Skeletal muscle tissue (tissue), 4 donors: ENCODE measurements around the gene KCND3. TPM values are rescaled to one million over a fixed set of nuclear protein-coding genes. Genes with fewer than 3 reads are reported as not detected.
A peak's percentile ranks its signal among the peaks of the same experiment; 100 is the strongest.

ENCODE experiments used
- H3K27ac ChIP-seq: one replicate; pipeline ENCODE4 v1.7.0; 2013; ENCODE audit warnings: mild to moderate bottlenecking, low read depth, low read length, inconsistent platforms
- H3K27me3 ChIP-seq, 3 donors: one replicate each; pipeline ENCODE4 v1.7.0; 2013; ENCODE audit warnings: low read length in 3 of 3; ENCODE audit not compliant: control insufficient read depth in 3 of 3, insufficient read depth in 3 of 3
- H3K36me3 ChIP-seq, 3 donors: one replicate each; pipeline ENCODE4 v1.7.0; 2013; ENCODE audit warnings: low read length in 3 of 3; ENCODE audit not compliant: control insufficient read depth in 3 of 3, insufficient read depth in 3 of 3
- H3K4me1 ChIP-seq, 3 donors: one replicate each; pipeline ENCODE4 v1.7.0; 2013; ENCODE audit warnings: low read length in 3 of 3, mild to moderate bottlenecking in 3 of 3; ENCODE audit not compliant: control insufficient read depth in 3 of 3, insufficient read depth in 3 of 3
- H3K4me3 ChIP-seq, 3 donors: one replicate each; pipeline ENCODE4 v1.7.0; 2013; ENCODE audit warnings: low read length in 3 of 3
- H3K9ac ChIP-seq, 3 donors: one replicate each; pipeline ENCODE4 v1.7.0; 2013; ENCODE audit warnings: low read length in 3 of 3, mild to moderate bottlenecking in 3 of 3, moderate library complexity in 2 of 3, low read depth in 1 of 3
- H3K9me3 ChIP-seq, 3 donors: one replicate each; pipeline ENCODE4 v1.7.0; 2013; ENCODE audit warnings: low read length in 3 of 3; ENCODE audit not compliant: control insufficient read depth in 3 of 3
- total RNA-seq: library from RNA; depleted of rRNA; stranded (reverse); fragments of >200 nt; gene quantifications from one replicate; pipeline ENCODE4 v1.2.3, GENCODE V29; 2014
- donor health status: Osteomylitis.

The KCND3 gene
- total RNA-seq, 1 donor from 2014 or later, result 1.0 TPM

DNA sequence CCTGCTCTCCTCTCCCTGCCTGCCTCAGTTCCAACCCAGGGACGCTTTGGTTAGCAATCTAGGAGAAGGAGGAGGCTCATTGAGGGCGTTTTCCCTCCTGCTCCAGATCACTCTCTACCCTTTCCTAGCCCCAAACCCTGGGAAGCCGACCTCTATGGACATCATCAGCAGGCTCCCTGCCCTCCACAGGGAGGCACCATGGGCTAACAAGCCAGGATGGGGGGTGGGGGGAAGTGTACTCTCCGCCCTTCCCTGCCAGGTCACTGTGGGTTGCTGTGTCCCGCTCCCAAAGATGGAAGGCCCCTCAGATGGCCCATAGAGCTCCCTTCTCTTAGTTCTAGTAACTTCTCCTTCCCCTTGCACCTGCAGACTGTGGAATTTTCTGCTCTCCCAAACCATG is 35.7 kb downstream of the KCND3 start:
- H3K4me3 ChIP-seq, result no peak overlapping the region
- peaks cover 26 to 70% (median 32%) of the 10 kb centered on the region in 3 donors for H3K4me1 ChIP-seq
- no peaks in the 10 kb centered on the region for H3K27me3 ChIP-seq
- H3K9ac ChIP-seq, result no peak overlapping the region
- H3K9me3 ChIP-seq, result no peaks in the 10 kb centered on the region
- peaks cover 0 to 2% (median 0%) of the 10 kb centered on the region in 3 donors for H3K36me3 ChIP-seq
- H3K27ac ChIP-seq, result no peak overlapping the region

DNA sequence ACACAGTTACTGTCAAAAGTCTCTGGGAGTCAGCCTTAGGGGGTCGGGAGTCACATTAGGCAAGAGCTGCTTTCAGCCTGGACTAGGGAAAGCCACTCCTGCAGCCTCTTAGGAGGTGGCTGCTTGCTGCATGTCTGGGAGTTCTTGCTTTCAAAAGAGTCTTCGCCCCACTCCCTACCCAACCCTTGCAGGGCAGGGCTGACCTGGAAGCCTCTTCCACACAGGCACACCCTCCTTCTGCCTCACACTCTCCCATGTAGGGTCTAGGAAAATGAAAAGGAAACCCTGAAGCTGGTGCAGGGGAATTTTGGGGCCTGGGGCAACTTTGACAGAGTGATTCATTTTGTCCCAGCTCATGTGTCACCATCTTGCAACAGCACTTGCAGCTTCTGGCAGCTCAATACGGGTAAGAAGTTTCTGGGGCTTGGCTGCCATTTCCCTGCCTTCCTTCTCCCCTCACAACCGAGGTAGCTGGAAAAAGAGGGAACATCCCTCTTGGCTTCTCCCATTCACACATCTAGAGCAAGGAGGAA is 37.3 kb downstream of the KCND3 start:
- Histone ChIP-seq H3K27ac (no peak overlapping the region), H3K4me1 (peaks cover 40 to 86% (median 45%) of the 10 kb centered on the region in 3 donors), H3K9ac (no peak overlapping the region), H3K36me3 (no peaks in the 10 kb centered on the region), H3K27me3 (no peaks in the 10 kb centered on the region), H3K9me3 (no peaks in the 10 kb centered on the region), H3K4me3 (no peak overlapping the region)

DNA sequence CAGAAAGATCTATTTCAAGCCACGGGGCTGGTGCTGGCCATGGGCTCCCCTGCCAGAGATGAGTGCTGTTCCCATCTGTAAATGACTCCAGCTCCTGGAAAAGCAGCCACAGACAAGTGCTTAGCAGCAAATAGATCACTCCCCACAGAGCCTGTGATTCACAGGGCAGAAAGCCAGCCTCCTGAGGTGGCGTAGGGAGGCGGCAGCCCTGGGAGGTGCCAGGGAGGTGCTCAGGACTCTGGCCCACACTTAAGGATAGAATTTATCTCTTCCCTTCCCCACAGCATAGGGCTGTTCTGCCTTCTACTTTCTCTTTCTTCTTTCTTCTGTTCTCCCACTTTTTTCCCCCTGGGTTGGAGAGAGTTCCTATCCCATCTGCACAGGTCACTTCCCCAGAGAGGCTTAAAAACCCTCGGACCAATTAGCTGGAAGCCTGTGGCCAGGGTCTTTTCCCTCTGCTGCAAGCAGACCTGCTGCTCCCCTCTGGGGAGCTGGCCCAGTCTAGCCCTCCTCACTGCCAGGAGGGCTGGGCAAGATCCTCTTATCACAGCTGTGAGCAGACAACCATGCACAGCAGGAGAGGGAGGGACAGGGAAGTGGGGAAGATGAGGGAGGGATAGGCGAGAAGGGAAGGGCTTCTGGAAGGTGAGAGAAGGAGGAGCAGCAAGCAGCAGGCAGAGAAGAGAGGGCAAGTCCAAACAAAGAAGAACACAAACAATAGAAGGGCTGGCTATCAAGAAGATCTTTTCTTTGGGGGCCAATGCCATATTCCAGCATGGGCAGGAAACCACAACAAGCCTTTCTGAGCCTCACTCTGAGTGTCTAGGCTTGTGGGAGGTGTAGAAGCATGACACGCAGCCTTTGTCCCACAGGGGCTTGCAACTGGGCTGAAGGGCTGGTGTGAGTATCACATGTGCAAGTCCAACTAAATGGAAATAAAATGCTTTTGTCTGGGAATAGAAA is 41.0 kb downstream of the KCND3 start:
- Histone ChIP-seq H3K27ac (peak overlapping the region; percentile 85), H3K36me3 (no peaks in the 10 kb centered on the region), H3K9ac (peak overlapping the region; percentile 38 to 82 (median 54)), H3K4me1 (peaks cover 39 to 81% (median 54%) of the 10 kb centered on the region in 3 donors), H3K27me3 (no peaks in the 10 kb centered on the region), H3K4me3 (peak overlapping the region; percentile 35 to 39 (median 38)), H3K9me3 (no peaks in the 10 kb centered on the region)

DNA sequence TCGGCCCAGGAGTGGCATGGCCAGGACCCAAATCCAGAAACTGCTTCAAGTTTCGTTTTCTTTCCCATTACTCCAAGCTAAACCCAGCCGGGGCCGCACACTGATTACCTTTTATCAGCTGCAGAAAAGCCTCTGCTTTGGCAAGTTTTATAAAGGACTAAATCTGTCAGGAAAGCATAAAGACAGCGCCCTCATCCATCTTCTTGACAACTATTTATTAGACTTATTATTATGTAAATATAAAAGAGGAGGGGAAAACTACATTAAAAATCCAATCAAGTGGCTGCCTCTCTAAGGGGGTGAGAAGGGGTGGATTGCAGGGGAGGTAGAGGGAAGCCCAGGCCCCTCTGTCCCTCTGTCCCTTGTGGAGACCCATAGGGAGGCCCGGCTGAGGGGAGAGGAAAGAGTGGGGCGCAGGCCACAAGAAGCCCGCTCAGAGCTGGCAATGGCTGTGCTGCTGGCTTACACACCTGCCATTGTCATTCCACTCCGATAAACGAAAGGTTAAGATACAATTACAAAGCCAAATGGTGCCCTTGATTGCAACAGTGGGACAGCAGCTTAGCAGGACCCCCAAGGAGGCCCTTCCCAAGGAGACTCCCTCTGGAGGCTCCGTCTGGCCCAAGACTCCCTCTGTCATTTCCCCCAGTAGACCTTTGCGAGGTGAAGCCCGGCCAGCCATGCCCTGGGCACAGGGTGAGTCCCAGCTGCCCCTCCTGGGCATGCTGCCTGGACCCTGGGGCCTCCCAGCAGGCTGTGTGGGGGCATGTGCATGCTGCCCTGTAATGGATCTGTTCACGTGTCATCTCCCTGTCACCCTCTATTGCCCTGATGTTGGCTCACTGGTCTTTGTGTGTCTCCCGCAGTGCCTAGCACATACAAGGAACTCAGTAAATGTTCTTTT is 45.4 kb downstream of the KCND3 start:
- Histone ChIP-seq H3K27me3 (peaks cover 0 to 7% (median 0%) of the 10 kb centered on the region in 3 donors), H3K4me1 (peaks cover 27 to 56% (median 47%) of the 10 kb centered on the region in 3 donors), H3K9ac (peak overlapping the region in 2 of 3 donors; percentile 27 to 76), H3K27ac (peak overlapping the region; percentile 37), H3K36me3 (no peaks in the 10 kb centered on the region), H3K4me3 (peak overlapping the region in 2 of 3 donors; percentile 24 to 54), H3K9me3 (no peaks in the 10 kb centered on the region)

DNA sequence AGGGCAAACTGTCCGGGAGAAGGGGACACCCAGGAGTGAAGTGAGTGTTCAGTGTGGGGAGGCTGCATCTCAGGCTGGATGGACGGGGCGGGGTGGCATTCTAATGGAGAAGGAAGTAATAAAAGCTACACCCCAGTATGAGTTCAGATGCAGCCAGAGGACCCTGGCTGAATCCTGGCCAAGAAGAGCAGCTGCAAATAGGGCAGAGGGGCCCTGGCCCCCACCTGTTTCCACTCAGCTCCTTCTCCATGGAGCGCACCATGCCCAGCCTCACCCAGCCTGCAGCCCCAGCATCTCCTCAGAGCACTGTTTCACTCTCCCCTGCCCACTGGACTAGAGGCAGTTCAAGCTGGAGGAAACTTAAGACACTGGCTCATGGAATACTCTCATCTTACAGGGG is 46.4 kb downstream of the KCND3 start:
- Histone ChIP-seq H3K4me3 (no peak overlapping the region), H3K9ac (peak overlapping the region in 1 of 3 donors; percentile 76), H3K9me3 (no peaks in the 10 kb centered on the region), H3K36me3 (no peaks in the 10 kb centered on the region), H3K27me3 (peaks cover 0 to 7% (median 0%) of the 10 kb centered on the region in 3 donors), H3K27ac (no peak overlapping the region), H3K4me1 (peaks cover 18 to 45% (median 37%) of the 10 kb centered on the region in 3 donors)

DNA sequence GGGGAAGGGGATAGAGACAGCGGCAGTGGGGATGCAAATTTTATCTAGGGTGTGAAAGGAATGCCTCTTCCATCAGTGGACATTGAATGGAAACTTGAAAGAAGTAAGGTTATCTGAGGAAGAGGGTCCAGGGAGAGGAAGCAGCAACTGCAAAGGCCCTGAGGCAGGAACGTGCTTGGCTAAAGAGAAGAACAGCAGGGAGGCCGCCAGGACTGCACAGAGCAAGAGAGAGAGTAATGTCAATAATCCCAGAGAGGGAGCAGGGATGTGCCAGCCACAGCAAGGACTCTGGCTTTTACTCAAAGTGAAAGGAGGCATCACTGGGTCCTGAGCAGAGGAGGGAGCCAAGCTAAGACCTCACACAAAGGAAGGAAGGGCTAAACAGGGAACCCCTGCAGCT is 50.9 kb downstream of the KCND3 start:
- Histone ChIP-seq H3K27ac (no peak overlapping the region), H3K9me3 (no peaks in the 10 kb centered on the region), H3K9ac (no peak overlapping the region), H3K4me1 (peaks cover 0 to 24% (median 9%) of the 10 kb centered on the region in 3 donors), H3K36me3 (no peaks in the 10 kb centered on the region), H3K27me3 (peaks cover 0 to 7% (median 0%) of the 10 kb centered on the region in 3 donors), H3K4me3 (no peak overlapping the region)

DNA sequence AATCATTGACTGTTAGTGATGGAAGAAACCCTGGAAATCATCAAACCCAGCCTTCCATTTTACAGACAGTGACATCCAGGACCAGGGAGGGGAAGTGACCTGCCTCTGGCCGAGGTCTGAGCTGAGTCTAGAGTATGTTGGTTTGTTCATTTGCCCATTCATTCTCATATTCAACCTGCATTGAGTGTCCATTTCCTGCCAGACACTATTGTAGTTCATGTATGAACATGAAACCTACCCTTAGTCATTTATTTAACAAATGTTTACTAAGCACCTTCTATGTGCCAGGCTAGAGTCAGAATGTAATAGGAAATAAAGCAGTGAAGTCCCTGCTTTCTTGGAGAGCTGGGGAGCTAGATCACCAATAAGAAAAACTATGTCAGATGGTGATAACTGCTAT is 51.3 kb downstream of the KCND3 start:
- H3K36me3 ChIP-seq, result no peaks in the 10 kb centered on the region
- peaks cover 0 to 20% (median 7%) of the 10 kb centered on the region in 3 donors for H3K4me1 ChIP-seq

DNA sequence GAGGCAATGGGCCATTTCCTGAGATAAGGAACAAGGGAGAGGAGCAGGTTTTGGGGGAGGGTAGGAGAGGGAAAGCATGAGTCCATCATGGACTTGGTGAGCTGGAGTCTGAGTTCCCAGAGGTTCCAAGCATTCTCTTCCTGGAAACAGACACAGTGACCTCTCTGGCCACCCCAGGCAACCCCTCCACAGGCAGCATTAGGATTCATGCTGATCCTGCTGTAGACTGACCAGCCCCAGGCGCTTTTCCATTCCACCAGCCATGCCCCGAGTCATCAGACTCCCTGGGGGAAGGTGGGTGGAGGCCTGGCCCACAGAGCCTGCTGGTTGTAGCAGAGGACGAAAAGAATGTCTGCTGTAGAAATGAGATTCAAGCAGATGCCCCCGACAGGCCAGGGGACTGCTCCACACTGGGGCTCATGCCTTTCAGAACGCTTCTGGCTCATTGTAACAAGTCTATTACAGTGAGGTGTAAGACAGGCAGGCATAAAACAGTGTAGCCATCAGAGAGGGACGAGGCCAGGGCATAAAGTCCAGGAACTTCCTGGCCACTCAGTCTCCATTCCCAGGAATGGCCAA is 52.2 kb downstream of the KCND3 start:
- Histone ChIP-seq H3K36me3 (no peaks in the 10 kb centered on the region), H3K4me1 (peaks cover 0 to 11% (median 2%) of the 10 kb centered on the region in 3 donors), H3K27me3 (peaks cover 0 to 4% (median 0%) of the 10 kb centered on the region in 3 donors), H3K4me3 (no peak overlapping the region), H3K9ac (no peak overlapping the region), H3K9me3 (no peaks in the 10 kb centered on the region), H3K27ac (no peak overlapping the region)

More for the DNA sequence above, 51.3 kb downstream of the KCND3 start:
- peaks cover 0 to 5% (median 0%) of the 10 kb centered on the region in 3 donors for H3K27me3 ChIP-seq
- no peaks in the 10 kb centered on the region for H3K9me3 ChIP-seq
- no peak overlapping the region for H3K9ac ChIP-seq
- H3K4me3 ChIP-seq, result no peak overlapping the region
- no peak overlapping the region for H3K27ac ChIP-seq

DNA sequence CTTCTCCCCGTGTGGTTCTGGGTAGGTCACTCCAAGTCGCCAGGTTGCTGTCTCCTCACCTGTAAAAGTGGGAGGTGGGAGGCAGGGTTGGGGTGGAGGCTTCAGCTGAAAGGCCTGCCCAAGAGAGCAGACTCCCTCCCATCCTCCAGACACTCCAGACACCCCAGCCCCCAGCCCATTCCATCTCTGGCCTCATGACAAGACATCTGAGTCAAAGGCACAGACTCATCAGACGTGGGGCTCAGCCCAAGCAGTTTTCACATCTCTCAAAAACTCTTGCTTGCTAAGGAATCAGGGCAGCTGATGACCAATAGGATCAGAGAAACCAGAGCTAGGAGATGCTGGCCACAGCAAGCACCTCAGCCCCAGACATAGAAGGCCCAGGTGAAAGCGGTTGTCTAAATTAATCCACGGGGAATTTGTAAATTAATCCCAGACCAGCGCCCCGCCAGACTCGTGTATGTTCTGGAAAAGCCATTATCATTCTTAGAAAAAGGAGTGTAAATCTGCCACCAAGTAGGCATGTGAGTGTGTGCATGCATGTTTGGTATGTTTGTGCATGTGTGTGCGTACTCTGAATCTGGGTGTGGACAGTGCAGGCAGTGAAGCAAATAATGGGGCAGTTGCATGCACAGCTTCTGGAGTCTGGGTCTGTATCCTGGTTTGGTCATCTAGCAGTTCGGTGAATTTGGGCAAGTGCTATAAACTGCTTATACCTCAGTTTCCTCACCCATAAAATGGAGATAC is 55.2 kb downstream of the KCND3 start:
- Histone ChIP-seq H3K9ac (no peak overlapping the region), H3K4me1 (peaks cover 0 to 10% (median 4%) of the 10 kb centered on the region in 3 donors), H3K9me3 (no peaks in the 10 kb centered on the region), H3K27me3 (no peaks in the 10 kb centered on the region), H3K36me3 (no peaks in the 10 kb centered on the region), H3K4me3 (no peak overlapping the region), H3K27ac (no peak overlapping the region)
